ENCODE results near the gene PDZRN4. TPM values are rescaled to one million over a fixed set of nuclear protein-coding genes. Genes with fewer than 3 reads are reported as not detected.

Gene PDZRN4
- total RNA-seq, 4 donors from 2014 or later, result 2.1 to 10.6 (median 5.8) TPM

GRCh38 chr12:41365653-41366171, 177.6 kb downstream of the PDZRN4 start:
- TF ChIP-seq CTCF (IDR thresholded peaks at IDR 0.05), result no peak
- H3K36me3 ChIP-seq, result no peaks in the 10 kb centered on the region
- H3K4me1 ChIP-seq, result no peaks in the 10 kb centered on the region
- H3K27ac ChIP-seq, result no peak overlapping the region
- no peak for DNase-seq
- no peaks in the 10 kb centered on the region for H3K9me3 ChIP-seq
- no peaks in the 10 kb centered on the region for H3K27me3 ChIP-seq
- intact Hi-C loops (cut with DNase I; ENCODE audit: low total_unique reads), result no loop called here
- H3K4me3 ChIP-seq, result no peak overlapping the region

GRCh38 chr12:41367726-41368405, 179.7 kb downstream of the PDZRN4 start:
- no peak overlapping the region for H3K27ac ChIP-seq
- DNase-seq, result no peak
- H3K4me3 ChIP-seq, result no peak overlapping the region
- H3K9me3 ChIP-seq, result no peaks in the 10 kb centered on the region
- no peaks in the 10 kb centered on the region for H3K36me3 ChIP-seq
- no peaks in the 10 kb centered on the region for H3K4me1 ChIP-seq
- no peak for TF ChIP-seq POLR2A (IDR thresholded peaks at IDR 0.05)
- TF ChIP-seq CTCF (IDR thresholded peaks at IDR 0.05), result no peak
- no peaks in the 10 kb centered on the region for H3K27me3 ChIP-seq
- intact Hi-C loops (cut with DNase I; ENCODE audit: low total_unique reads), result no loop called here

- Histone ChIP-seq H3K9me3 (no peaks in the 10 kb centered on the region), H3K4me1 (no peaks in the 10 kb centered on the region), H3K27ac (no peak overlapping the region), H3K4me3 (no peak overlapping the region), H3K36me3 (no peaks in the 10 kb centered on the region), H3K27me3 (no peaks in the 10 kb centered on the region)
- DNase-seq, result no peak
- intact Hi-C loops (cut with DNase I; ENCODE audit: low total_unique reads), result no loop called here
- no peak for TF ChIP-seq CTCF (IDR thresholded peaks at IDR 0.05)
- no peak for TF ChIP-seq POLR2A (IDR thresholded peaks at IDR 0.05)
Measured at GRCh38 chr12:41380878-41381277, 192.8 kb downstream of the PDZRN4 start.

- H3K4me3 ChIP-seq, result no peak overlapping the region
- no peaks in the 10 kb centered on the region for H3K27me3 ChIP-seq
- no peaks in the 10 kb centered on the region for H3K9me3 ChIP-seq
- no peaks in the 10 kb centered on the region for H3K4me1 ChIP-seq
- intact Hi-C loops (cut with DNase I; ENCODE audit: low total_unique reads), result no loop called here
- no peak for TF ChIP-seq POLR2A (IDR thresholded peaks at IDR 0.05)
- no peak for TF ChIP-seq CTCF (IDR thresholded peaks at IDR 0.05)
- no peak overlapping the region for H3K27ac ChIP-seq
- no peak for DNase-seq
- no peaks in the 10 kb centered on the region for H3K36me3 ChIP-seq
Measured at GRCh38 chr12:41402801-41403200, 214.7 kb downstream of the PDZRN4 start.

- Histone ChIP-seq H3K4me3 (no peak overlapping the region), H3K36me3 (no peaks in the 10 kb centered on the region), H3K27ac (no peak overlapping the region), H3K27me3 (no peaks in the 10 kb centered on the region), H3K4me1 (no peaks in the 10 kb centered on the region), H3K9me3 (no peaks in the 10 kb centered on the region)
- TF ChIP-seq CTCF (IDR thresholded peaks at IDR 0.05) (no peak), POLR2A (IDR thresholded peaks at IDR 0.05) (no peak)
- DNase-seq, result no peak
- intact Hi-C loops (cut with DNase I; ENCODE audit: low total_unique reads), result no loop called here
Measured at GRCh38 chr12:41407232-41407799, 219.2 kb downstream of the PDZRN4 start.
